Measurements from ENCODE around the gene FGFBP1.

Gene FGFBP1

GRCh38 chr4:15891312-15891711 lies 47.2 kb downstream of the FGFBP1 start:
- no peak for TF ChIP-seq GATA3 (IDR thresholded peaks at IDR 0.05; ENCODE audit: low read depth, low read length)
- no peak for TF ChIP-seq GATA2 (IDR thresholded peaks at IDR 0.05; ENCODE audit: low read depth, low read length)

GRCh38 chr4:15890246-15890829 lies 48.2 kb downstream of the FGFBP1 start:
- TF ChIP-seq GATA3 (IDR thresholded peaks at IDR 0.05; ENCODE audit: low read depth, low read length) (no peak), GATA2 (IDR thresholded peaks at IDR 0.05; ENCODE audit: low read depth, low read length) (no peak)

GRCh38 chr4:15888515-15888914 lies 50.0 kb downstream of the FGFBP1 start:
- no peak for TF ChIP-seq GATA2 (IDR thresholded peaks at IDR 0.05; ENCODE audit: low read depth, low read length)
- no peak for TF ChIP-seq GATA3 (IDR thresholded peaks at IDR 0.05; ENCODE audit: low read depth, low read length)
